ACHN (cell line): ENCODE measurements around the gene GBE1.

Experiments
- DNase-seq: peaks from one replicate; pipeline ENCODE4 v3.0.0-alpha.2; 2015
- in situ Hi-C: cut with HindIII; loops from 2 replicates; pipeline ENCODE4 v1.10.0; 2017; ENCODE audit warnings: low sequenced_read_pairs, low pct_ligation_motif_present, low pct_unique_long_range_greater_than_20kb

GBE1 gene

GRCh38 chr3:81572201-81572756 is 189.2 kb downstream of the GBE1 start:
- in situ Hi-C loops: no loop called here
- no peak for DNase-seq

DNA sequence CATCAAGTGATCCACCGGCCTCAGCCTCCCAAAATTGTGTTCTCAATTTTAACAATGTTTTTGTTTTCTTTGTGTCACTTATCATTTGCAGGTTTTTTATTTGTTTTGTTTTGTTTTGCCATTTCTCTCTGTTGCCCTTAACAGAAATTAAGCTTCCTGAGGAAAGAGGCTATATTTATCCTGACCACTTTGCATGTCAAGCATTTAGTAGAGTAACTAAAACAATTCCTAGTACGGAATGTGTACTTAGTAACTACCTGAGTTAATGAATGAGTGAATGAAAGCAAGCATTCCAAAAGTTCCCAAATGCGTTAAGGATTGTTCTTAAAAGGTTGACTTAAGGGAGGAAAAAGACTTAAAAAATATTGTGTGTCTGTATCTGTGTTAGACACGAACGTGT is 193.1 kb downstream of the GBE1 start:
- DNase-seq: no peak
- in situ Hi-C loops: no loop called here

GRCh38 chr3:81565041-81565440 is 196.4 kb downstream of the GBE1 start:
- in situ Hi-C loops: no loop called here
- DNase-seq: no peak

GRCh38 chr3:81558106-81558505 is 203.3 kb downstream of the GBE1 start:
- no peak for DNase-seq
- in situ Hi-C loops: no loop called here

GRCh38 chr3:81554801-81555200 is 206.6 kb downstream of the GBE1 start:
- no peak for DNase-seq
- in situ Hi-C loops: no loop called here

DNA sequence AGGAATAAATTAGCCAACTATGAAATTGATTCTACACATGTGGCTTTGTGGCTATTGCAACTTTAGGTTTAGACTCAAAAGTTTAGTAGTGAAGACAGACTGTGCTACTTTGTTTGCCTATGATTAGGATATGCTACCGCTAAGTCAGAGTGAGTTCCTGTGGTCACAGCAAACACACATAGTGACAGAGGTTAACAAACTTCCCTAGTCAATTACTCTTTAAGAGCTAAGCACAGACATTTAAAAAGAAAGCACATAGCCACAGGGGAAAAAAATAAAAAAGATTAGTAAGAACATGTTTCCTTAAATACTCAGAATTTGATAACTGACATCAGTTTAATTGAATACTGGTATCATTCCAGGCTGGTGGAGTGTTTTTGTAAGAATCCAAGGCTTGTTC is 207.1 kb downstream of the GBE1 start:
- DNase-seq: no peak
- in situ Hi-C loops: no loop called here

- no peak for DNase-seq
These were observed 211.0 kb downstream of the GBE1 start for GRCh38 chr3:81550415-81550814.

GRCh38 chr3:81549831-81550230 is 211.6 kb downstream of the GBE1 start:
- in situ Hi-C loops: no loop called here
- DNase-seq: no peak

More at GRCh38 chr3:81550415-81550814, 211.0 kb downstream of the GBE1 start:
- in situ Hi-C loops: no loop called here

DNA sequence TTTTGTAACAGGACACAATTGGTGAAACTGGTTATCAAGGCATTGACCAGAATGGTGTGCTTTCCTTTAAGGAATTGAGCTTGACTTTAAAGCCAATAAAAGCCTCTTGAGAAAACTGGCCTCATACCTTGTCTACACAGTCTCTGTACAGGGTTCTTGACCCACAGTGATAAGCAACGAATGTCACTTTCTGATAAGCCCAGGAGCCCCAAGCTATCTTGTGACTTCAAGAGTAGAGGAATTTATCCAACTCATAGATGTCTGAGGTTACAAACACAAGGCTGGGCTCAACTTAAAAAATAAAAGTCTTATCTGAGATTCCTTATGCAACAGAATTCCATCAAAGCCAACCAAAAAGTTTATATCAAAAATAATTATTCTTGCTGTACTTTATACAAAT is 212.1 kb downstream of the GBE1 start:
- DNase-seq: no peak
- in situ Hi-C loops: no loop called here

GRCh38 chr3:81545572-81545971 is 215.9 kb downstream of the GBE1 start:
- in situ Hi-C loops: no loop called here
- no peak for DNase-seq

DNA sequence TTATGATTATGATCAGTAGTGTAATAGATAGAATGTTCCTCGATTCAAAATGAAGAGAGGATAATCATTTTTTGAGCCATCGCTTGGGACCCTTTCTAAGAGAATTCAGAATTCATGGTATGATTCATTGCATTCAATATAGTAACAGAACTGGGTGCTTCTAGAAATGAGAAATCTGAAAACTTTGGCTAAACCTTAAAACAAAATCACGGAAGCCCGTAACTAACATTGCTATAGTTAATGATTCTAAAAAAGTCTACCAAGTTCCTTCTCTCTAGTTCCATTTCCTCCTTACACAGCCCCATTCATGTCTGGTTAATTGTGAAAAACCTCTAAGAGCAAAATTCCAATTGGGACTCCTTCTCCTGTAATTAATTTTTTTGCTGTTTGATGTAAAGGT is 217.1 kb downstream of the GBE1 start:
- in situ Hi-C loops: no loop called here
- DNase-seq: no peak

DNA sequence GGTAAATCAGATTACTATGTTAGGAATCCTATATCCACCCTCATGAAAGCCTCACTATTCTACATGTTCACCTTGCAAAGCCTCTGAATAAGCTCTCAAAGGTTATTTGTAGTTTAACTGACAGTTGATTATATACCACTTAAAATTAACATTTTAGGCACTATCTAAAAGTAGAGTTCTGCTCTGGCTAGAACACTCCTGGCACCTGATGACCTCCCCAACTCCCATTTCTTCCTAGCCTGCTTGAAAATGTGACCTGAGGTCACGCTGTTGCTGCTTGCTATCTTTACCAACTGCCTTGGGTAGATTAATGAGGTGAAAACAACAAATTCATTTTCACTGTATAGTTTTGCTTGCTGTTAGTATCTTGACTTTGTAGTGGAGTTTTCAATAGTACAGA is 220.7 kb downstream of the GBE1 start:
- in situ Hi-C loops: no loop called here
- no peak for DNase-seq

DNA sequence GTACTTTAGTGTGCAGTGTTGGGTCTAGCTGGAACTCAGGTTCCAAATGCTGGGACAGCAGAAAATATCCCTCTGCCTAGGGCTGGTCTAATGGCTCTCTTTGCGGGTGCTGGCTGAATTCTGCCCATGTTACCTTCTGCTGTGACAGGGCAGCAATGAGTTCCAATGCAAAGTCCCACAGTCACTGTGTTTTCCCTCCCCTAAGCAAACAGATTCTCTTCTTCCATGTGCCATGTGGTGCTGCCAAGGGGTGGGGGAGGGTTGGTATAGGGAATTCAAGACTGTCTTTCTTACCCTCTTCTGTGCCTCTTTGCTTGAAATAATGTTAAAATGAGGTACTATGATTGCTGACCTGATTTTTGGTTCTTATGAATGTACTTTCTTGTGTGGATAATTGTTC is 229.6 kb downstream of the GBE1 start:
- in situ Hi-C loops: no loop called here
- DNase-seq: no peak

DNA sequence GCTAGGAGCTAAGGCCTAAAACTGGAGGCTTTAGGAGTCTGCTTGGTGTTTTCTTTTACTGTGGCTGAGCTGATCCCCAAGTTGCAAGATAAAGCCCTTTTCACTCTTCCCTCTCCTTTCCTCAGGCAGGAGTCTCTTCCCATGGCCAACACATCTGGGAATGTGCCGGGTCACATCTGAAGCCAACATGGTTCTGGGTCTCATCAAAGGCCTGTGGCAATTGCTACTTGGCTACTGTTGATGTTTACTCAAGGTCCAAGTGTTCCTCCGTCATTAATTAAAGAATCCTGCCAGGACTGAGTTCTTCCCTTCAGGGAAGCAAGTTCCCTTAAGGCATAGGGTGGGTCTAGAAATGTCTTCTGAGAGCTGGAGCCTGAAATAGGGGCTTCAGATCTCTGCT is 230.2 kb downstream of the GBE1 start:
- in situ Hi-C loops: no loop called here
- DNase-seq: no peak

- DNase-seq: no peak
- in situ Hi-C loops: no loop called here
These were observed 231.1 kb downstream of the GBE1 start for GRCh38 chr3:81530180-81530939.

DNA sequence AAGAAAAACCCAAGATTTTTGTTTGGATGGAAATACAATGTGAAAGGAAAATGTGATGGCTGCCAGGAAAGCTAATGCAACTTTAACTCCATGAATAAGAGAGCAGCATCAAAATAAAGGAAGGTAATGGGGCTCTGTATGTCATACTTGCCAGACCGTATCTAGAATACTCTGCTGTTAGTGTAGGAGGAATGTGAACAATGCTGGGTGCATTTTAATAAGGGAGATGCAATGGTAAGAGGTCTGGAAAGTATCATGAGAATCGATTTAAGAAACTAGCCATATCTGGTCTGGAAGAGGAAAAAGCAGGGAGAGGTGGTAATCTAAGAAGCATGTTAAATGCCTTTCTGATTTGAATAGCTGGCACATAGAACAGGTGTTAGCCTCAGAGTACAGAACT is 239.6 kb downstream of the GBE1 start:
- in situ Hi-C loops: no loop called here
- DNase-seq: no peak

DNA sequence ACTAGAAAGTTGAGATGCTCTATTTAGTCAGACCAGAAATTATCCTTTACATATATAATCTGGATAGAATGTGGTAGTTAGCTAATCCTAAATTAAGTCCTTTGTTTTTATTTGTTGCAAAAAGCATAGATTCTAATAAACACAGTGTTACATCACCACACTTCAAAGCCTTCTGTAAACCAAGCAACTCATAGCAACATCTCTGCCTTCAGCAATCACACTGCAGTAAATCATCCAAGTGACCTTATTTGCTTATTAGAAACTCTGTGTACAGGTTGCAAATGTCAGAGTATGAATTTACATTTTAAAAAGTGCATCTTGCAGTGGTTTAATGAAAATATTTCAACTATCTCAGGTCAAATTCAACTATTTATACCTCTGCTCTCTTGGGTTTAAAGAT is 242.5 kb downstream of the GBE1 start:
- in situ Hi-C loops: no loop called here

DNA sequence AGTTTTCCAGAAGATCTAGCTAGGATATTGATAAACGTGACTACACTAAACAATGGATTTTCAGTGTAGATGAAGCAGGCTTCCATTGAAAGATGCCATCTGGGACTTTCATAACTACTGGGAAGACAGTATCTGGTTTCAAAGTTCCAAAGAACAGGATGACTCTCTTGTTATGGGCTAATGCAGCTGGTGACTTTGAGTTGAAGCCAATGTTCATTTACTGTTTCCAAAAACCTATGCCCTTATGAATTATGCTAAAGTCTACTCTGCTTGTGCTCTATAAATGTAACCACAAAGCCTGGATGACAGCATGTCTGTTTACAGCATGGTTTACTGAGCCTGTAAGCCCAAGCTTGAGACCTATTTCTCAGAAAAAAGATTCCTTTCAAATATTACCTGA is 245.4 kb downstream of the GBE1 start:
- in situ Hi-C loops: no loop called here
- DNase-seq: no peak

More for the DNA sequence above, 242.5 kb downstream of the GBE1 start:
- DNase-seq: no peak

- DNase-seq: no peak
- in situ Hi-C loops: no loop called here
These were observed 247.9 kb downstream of the GBE1 start for GRCh38 chr3:81513591-81513990.

DNA sequence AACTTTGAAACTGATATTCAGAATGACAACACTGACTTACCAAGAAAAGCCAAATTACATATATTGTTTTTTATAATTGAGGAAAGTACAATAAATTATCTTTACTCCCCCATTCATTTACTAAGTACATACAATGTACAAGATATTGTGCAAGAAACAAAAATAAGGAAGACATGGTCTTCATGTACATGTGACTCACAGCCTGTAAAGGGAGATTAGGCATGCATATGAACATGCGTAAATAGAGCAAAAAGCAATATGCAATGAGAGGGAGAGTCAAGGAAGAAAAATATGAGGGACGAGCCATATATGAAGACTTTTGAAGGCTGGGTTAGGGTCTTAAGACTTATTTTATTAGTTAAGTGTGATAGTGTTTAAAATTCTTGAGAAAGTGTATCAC is 258.4 kb downstream of the GBE1 start:
- no peak for DNase-seq
- in situ Hi-C loops: no loop called here
